ENCODE results near the gene ZNF865. TPM values are rescaled to one million over a fixed set of nuclear protein-coding genes. Genes with fewer than 3 reads are reported as not detected.

The ZNF865 gene
- total and polyA plus RNA-seq, 2 donors (not counting 1 experiment from before 2014, with no cell fraction given) = 11.3 to 22.7 TPM

GRCh38 chr19:55648585-55649267 lies 43.3 kb downstream of the ZNF865 start:
- Histone ChIP-seq H3K27me3 (replicated peaks in 1 of 4; ENCODE audit: control extremely low read depth in 1 of 4, control insufficient read depth in 3 of 4, insufficient read depth in 4 of 4, low read length in 3 of 4) (no peaks in the 10 kb centered on the region), H3K4me2 (replicated peaks; ENCODE audit: low read depth, low read length, poor library complexity, severe bottlenecking) (peak overlapping the region; percentile 86), H4K20me1 (ENCODE audit: control insufficient read depth, insufficient read depth, low read length, poor library complexity, severe bottlenecking) (peaks cover 18% of the 10 kb centered on the region), H2AFZ (ENCODE audit: insufficient read depth, low read depth, low read length, poor library complexity, severe bottlenecking) (peak overlapping the region; percentile 84), H3K4me1 (ENCODE audit: control insufficient read depth in 2 of 2, insufficient read depth in 2 of 2, low read length in 2 of 2) (peaks cover 38 to 55% of the 10 kb centered on the region in 2 donors), H3K9ac (ENCODE audit: low read length) (peak overlapping the region; percentile 85), H3K9me3 (ENCODE audit: control extremely low read depth in 1 of 3, control insufficient read depth in 2 of 3, insufficient read depth in 1 of 3, low read length in 2 of 3) (no peaks in the 10 kb centered on the region), H3K4me3 (ENCODE audit: control extremely low read depth in 1 of 5, extremely low read depth in 1 of 5, insufficient read depth in 1 of 5, low read depth in 2 of 5, low read length in 4 of 5) (peak overlapping the region; percentile 22 to 96 (median 90)), H3K79me2 (ENCODE audit: control insufficient read depth, insufficient read depth, low read length) (peaks cover 47% of the 10 kb centered on the region), H3K27ac (ENCODE audit: low read length in 2 of 2) (peak overlapping the region; percentile 65 to 79), H3K36me3 (replicated peaks in 1 of 2; ENCODE audit: control extremely low read depth in 1 of 2, control insufficient read depth in 1 of 2, extremely low read depth in 1 of 2, insufficient read depth in 2 of 2, low read length in 1 of 2) (peaks cover 0 to 38% of the 10 kb centered on the region in 2 experiments)
- POLR2A ChIA-PET = interaction anchor here (0.9 to 2.0 kb wide), 4 partner anchors 9 to 187 kb away, joined by 3 to 8 read pairs (median 4); partner anchors contain the start of gene ISOC2
- TF ChIP-seq, protein P1, sequence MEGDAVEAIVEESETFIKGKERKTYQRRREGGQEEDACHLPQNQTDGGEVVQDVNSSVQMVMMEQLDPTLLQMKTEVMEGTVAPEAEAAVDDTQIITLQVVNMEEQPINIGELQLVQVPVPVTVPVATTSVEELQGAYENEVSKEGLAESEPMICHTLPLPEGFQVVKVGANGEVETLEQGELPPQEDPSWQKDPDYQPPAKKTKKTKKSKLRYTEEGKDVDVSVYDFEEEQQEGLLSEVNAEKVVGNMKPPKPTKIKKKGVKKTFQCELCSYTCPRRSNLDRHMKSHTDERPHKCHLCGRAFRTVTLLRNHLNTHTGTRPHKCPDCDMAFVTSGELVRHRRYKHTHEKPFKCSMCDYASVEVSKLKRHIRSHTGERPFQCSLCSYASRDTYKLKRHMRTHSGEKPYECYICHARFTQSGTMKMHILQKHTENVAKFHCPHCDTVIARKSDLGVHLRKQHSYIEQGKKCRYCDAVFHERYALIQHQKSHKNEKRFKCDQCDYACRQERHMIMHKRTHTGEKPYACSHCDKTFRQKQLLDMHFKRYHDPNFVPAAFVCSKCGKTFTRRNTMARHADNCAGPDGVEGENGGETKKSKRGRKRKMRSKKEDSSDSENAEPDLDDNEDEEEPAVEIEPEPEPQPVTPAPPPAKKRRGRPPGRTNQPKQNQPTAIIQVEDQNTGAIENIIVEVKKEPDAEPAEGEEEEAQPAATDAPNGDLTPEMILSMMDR (IDR thresholded peaks at IDR 0.05) = no peak
- no peak for TF ChIP-seq EZH2 (IDR thresholded peaks at IDR 0.05; ENCODE audit: borderline replicate concordance, insufficient read depth, low read depth, low read length, poor library complexity, severe bottlenecking)
- H3K4me1 Mint-ChIP-seq = peaks cover 56% of the 10 kb centered on the region
- H3K27ac Mint-ChIP-seq = peak overlapping the region; percentile 86
- peak overlapping the region; percentile 83 for H3K4me3 Mint-ChIP-seq
- WGBS (ENCODE audit: insufficient coverage) = 17% methylated on average over 21 of the region's 25 CpGs
- H3K9me3 Mint-ChIP-seq (ENCODE audit: insufficient read depth) = no peaks in the 10 kb centered on the region
- ATAC-seq (ENCODE audit: low read depth) = no peak
- DNase-seq = peak; percentile 39
- intact Hi-C loops (cut with micrococcal nuclease) = no loop called here
- CTCF ChIA-PET = interaction anchor here (7.2 kb wide), 1 partner anchor 13 kb away, joined by 131 read pairs; no protein-coding TSS in a partner anchor
- H3K27me3 Mint-ChIP-seq = no peaks in the 10 kb centered on the region
